Inferior parietal cortex (tissue), 1 donor: ENCODE data around the gene AXL.
"Not testable (repeated sequence)": the region's sequence is repeated elsewhere in the genome, so short reads cannot be mapped to it uniquely, and the experiment has no call there.

Source experiments
- DNase-seq: peaks from one replicate; pipeline ENCODE4 v3.0.0-alpha.2; 2016; ENCODE audit errors: extremely low spot score

AXL gene

DNA sequence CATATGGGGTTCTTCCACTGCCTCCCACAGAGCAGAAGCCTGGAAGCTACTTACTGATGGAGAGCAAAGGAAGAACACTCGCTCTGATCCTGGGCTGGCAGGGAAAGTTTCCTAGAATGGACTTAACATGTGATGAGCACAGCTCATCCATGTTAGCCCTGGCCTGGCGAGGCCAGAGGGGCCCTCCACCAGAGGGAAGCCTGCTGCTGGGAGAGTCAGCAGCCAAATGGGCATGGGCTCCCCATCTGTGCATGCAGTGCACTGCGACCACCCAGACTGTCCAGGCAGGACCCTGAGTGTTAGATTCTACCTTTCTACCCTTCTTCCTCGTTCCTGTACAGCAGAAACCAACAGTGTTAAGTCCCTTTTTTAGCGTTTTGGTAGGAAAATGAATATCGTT is 54.1 kb downstream of the AXL start:
- DNase-seq: no peak

DNA sequence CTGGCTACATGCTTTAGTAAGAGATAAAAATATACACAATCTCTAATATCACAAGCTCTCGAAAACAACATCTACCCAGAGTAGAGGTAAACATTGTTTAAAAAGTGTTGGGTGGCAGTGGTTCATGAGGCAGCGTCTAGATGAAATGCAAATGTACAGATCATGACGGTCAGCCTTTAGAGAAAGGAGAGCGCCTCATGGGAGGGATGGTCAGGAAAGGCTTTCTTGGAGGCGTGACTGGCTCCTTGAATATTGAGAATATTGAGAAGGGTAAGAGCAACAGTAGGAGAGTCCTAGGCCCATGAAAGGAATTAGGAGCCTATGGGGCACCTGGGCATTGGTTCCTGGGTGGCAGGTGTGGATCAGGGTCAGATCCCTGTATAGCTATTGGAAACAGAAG is 55.8 kb downstream of the AXL start:
- DNase-seq: no peak

DNA sequence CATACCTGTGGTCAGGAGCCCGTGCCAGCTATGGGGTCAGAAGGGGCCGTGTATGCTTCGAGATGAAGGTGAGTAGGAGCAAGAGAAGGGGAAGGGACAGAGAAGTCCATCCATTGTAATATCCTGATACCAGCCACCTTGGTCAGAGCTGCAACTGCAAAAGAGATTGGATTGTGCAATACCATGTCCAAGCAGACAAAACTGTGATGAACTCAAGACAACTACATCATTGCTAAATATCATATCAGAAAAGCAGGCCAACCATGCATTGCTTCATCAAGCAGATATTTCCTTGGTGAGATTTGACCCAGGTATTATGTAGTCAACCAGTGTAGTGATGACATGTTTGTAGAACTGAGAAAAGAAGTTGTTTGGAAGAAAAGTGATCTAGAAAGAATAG is 57.2 kb downstream of the AXL start:
- DNase-seq: no peak

DNA sequence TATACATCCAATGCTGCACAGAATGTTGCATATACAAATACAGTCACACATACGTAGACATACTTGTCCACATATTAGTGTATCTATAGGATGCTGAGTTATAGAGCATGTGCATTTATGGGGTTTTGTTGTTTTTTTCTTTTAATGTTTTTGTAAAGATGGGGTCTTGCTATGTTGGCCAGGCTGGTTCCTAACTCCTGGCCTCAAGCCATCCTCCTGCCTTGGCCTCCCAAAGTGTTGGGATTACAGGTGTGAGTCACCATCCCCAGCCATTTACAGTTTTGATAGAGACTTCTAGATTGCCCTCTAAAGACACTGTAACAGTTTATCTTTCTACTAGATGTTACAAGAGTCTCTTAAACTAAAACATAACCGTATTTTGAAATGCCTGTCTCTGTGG is 59.5 kb downstream of the AXL start:
- DNase-seq: no peak

DNA sequence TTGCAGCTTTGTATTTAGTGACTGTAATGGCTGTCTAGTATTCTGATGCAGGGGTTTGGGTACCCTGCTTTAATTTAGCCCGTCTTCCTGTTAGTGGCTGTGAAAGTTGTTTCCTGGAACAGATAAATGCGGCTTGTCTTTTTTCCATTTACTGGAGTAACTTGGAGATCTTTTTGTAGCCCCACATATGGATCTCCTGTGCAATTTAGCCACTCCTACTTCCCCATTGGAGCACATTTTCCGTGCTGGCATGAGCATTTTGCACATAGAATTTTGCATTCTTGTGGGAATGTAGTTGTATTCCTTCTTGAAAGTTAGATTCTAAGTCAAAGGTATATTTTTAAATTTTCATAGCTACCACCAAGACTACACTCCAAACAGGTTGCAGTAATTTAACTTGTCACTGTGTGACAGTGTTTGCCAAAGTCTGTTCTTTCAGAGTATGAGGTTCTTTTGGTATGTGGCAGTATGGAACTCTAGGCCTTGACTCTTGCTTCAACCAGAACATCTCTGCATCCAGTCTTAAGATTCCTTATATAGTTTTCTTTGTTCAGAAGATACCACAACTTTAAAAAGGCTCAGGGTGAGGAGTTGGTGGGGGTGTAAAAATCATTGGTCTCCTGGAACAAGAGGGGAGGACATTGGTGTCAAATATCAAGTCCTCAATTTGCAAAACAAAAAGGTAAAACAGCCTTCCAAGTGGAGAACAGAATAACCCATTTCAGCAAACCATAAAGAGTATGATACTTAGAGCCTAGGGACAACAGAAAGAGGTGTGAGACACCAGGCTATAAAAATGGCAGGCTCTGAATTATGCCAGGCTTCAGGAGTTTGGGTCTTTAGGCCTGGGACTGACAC is 69.9 kb downstream of the AXL start:
- DNase-seq: no peak

DNA sequence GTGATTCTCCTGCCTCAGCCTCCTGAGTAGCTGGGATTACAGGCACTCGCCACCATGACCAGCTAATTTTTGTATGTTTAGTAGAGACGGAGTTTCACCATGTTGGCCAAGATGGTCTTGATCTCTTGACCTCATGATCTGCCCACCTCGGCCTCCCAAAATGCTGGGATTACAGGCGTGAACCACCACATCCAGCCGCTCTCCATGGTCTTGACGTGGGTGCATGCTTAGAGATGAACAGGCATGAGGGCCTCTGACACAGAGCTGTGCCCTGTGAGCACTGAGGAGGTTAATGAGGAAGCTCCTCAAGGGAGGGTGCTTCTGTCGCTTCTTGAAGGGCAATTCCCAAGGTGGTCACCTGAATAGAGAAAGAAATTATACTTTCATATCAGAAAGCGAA is 70.8 kb downstream of the AXL start:
- not testable (repeated sequence) for DNase-seq

DNA sequence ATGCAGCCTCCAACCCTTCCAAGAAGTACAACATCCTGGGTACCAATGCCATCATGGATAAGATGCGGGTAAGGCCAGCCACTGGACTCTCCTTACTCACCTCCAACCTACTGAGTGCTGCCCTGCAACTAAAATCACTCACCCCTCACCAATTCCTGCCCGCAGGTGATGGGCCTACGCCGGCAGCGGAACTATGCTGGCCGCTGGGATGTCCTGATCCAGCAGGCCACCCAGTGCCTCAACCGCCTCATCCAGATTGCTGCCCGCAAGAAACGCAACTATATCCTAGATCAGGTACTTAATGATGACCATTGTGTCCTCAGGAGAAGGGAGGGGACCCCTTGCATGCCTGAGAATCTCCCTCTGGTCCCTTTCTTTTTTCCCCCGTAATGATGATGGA is 75.4 kb downstream of the AXL start:
- no peak for DNase-seq

DNA sequence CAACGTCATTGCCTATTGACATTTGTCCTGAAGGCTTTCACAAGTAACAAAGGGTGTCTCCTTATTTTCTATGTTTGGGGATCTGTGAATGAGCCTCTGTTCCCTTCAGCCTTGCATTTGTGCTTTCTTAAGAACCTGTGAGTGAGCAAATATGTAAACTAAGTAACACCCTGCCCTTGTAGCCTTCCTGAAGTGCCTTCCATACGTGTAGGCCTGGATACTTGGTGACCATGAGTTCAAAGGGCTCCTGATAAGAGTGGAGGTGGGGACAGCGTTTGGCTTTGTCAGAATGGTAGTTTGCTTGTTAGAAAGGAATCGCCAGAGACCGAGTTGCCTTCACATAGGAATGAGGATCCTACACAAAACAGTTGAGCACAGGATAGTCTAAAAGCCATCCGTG is 76.5 kb downstream of the AXL start:
- no peak for DNase-seq

DNA sequence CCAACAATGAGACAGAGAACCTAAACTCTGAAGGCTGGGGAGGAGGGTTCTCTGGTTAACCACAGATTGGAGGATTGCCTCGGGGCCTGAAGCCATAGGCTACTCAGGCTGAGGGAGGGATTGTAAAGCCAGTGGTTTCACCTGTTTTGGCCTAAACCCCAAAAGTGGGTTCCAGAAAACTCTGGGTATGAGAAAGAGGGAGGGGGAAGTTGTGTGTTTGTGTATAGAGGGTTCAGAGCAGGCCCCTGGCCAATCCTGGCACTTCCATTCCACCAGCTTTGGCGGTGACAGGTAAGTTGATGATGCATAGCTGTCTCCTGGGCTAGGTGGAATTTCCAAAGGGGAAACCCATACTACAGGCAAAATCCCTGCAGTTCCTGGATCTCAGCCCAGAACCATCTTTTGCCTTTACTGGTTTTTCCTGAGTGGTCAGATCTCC is 77.4 kb downstream of the AXL start:
- no peak for DNase-seq

DNA sequence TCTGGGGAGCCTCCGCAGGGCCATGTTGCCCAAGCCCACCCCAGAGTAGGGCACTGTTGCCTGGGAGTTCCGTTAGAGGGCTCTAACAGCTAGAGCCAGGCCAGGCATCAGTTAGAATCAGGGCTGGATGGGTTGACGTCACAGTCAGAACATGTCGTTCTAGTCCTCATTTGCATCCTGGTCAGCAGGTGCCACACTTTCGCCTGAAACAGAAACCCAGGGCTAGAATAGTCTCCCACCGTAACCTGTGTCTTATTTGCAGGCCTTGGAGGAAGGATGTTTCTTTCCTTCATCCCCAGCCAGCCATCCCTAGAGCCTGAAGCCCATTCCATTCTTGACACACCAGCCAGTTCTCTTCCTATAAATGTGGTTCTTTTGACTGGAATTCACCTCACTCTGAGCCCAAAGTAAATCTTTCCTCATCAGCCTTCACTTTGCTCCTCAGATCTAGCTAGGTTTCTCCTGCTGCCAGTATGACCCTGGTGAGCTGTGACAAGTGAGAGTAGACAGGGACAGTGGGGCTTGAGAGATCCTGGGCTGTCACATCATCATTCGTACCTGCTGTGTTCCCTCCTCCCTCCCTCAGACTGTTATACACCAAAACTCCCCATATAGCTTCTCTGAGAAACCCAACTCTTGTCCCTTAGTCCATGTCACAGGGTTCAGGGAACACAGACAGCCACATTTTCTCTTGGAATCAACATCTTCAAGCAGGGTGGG is 78.8 kb downstream of the AXL start:
- DNase-seq: no peak

DNA sequence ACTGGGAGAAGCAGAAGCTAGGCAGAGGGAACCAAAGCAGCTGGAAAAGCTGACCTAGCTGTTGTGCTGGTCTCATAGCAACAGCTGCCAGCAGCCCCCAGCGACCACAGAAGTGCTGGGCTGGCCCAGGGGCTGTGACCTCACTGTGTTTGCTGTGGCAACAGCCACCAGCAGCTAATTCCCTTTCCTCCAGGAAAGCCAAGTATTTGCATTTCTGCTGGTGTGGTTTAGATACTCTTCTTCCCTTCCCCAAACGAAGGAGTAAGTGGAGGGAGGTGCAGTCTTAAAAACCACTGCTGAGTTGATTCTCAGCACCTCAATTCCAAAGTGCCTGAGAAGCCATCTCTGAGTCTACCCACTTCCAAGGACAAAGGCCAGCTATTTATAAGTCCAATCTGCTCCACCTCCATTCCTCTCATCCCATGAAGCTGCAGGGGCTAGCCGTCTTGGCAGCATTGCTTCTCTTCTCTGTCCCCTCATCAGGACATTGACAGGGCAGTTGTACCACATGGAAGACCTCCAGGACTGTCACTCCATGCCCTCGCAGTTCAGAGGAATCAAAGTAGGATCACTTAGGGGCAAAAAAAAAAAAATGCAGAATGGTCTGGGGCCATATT is 79.4 kb downstream of the AXL start:
- DNase-seq: no peak

DNA sequence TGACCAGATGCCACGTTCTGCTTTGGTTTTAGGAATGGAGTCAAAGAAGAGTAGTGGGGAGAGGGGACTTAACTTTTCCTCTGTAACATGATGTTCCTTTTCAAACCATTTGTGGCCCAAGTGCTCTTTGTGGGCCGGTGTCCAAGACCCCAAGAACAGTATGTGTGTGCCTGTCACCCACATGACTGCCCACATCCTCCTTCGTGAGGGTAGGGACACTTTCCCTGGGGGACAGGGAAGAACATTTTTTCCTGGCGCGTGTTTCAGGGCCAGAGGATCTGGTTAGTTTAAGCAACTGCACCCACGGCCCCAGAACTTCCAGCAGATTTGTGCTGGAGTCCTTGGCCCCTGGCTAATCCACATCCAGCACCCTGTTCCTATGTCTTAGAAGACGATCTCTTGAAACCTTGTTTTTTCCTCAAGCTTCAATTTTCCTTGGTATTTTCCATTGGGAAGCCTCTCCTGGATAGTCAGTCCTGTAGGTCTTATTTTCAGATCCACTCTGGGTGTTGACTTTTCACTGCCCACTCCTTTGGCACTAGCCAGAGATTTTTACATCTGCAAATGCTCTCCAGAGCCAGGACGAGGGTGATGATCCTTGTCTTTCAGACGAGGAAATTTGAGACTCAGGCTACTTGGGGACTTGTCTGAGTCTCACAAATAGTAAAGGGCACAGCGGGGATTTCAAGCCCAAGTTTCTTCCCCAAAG is 80.2 kb downstream of the AXL start:
- peak; percentile 17 for DNase-seq

DNA sequence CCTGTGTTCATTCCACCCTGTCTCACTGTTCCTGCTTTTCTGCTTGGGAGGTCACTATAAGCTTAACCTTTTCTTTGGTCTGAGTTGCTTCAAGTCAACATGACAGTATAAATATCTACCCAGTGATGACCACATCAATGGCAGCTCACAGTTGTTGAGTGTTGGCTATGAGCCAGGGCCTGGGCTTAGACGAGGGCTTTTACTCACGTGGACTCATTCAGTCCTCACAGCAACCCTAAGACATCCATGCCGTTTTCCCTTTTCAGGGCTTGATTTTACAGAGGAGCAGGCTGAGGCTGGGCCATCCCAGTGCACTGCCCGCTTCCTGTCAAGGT is 80.7 kb downstream of the AXL start:
- peak; percentile 20 for DNase-seq

DNA sequence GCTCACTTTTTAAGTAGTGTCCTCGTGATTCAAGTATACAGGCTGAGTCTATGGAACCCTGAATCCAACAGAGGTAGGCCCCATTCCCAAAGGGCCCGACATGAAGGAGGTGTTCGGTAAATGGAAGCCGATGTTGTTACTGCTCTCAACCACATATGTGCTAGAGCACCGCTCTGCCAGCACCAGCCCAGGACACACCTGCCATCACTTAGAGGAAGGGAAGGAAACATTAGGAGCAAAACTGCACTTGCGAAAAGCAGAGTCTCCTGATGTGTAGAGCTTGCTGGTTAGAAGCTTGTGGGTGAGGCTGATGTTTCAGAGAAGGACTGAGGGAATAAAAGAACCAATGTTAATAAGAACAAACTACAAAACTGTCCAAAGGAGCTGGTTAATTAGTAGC is 81.5 kb downstream of the AXL start:
- DNase-seq: no peak

DNA sequence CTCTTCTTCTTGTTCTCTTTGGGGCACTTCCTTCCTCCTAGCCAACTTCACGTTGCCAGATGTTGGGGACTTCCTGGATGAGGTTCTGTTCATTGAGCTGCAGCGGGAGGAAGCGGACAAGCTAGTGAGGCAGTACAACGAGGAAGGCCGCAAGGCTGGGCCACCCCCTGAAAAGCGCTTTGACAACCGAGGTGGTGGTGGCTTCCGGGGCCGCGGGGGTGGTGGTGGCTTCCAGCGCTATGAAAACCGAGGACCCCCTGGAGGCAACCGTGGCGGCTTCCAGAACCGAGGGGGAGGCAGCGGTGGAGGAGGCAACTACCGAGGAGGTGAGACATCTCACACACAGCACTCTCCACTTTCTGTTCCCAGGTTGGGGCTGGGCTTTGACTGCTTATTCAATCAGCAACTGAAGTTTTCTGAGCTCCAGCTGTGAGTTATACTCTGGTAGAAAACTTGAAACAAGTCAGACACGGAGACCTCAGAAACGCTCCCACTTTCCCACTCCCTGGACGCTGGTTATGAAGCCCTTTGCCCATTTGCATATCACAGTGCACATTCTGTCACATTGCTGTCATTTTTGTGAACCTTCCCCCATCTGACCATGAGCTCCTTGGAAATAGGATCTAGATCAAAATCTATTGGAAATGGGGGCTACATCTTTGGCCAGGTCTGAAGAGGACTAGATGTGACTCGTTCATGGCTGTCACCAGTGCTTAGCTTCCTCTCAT is 83.8 kb downstream of the AXL start:
- DNase-seq: no peak

DNA sequence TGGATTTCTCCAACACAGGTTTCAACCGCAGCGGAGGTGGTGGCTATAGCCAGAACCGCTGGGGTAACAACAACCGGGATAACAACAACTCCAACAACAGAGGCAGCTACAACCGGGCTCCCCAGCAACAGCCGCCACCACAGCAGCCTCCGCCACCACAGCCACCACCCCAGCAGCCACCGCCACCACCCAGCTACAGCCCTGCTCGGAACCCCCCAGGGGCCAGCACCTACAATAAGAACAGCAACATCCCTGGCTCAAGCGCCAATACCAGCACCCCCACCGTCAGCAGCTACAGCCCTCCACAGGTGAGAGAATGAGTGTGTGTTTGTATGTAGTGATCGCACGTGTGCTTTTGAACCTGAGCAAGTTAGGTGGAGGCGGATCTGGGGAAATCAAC is 84.9 kb downstream of the AXL start:
- DNase-seq: no peak

DNA sequence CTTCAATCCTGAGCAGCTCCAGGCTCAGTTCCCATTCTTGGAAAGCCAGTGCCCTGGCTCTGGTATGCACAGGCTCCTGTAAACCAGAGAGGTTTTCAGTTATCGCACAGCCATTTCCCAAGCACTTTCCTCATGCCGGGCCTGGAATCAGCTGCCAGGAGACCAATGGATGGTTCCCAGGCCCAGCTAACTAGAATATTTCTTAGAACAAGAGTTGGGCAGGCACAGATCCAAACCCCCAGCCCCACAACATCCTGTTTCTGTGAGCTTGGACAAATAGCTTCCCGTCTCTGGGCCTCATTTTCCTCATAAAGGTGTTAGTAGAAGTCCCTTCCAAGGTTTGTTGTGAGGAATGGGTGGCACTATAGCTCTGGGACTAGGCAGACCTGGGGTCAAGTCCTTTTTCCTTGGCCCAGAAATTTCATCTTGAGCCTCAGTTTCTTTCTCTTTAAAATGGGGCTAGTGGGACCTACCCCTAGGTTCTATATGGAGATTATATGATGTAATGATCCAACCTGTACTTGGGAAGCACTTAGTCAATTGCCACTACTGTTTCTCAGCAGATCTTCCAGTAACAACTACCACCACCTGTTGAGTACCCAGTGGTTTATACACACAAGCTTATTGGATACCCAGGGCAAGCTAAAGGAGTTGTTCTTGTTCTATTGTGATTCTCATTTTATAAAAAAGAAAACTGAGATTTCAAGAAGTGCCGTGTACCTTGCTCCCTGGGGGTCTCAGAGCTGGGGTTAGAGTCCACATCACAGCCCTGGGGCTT is 85.9 kb downstream of the AXL start:
- DNase-seq: no peak

DNA sequence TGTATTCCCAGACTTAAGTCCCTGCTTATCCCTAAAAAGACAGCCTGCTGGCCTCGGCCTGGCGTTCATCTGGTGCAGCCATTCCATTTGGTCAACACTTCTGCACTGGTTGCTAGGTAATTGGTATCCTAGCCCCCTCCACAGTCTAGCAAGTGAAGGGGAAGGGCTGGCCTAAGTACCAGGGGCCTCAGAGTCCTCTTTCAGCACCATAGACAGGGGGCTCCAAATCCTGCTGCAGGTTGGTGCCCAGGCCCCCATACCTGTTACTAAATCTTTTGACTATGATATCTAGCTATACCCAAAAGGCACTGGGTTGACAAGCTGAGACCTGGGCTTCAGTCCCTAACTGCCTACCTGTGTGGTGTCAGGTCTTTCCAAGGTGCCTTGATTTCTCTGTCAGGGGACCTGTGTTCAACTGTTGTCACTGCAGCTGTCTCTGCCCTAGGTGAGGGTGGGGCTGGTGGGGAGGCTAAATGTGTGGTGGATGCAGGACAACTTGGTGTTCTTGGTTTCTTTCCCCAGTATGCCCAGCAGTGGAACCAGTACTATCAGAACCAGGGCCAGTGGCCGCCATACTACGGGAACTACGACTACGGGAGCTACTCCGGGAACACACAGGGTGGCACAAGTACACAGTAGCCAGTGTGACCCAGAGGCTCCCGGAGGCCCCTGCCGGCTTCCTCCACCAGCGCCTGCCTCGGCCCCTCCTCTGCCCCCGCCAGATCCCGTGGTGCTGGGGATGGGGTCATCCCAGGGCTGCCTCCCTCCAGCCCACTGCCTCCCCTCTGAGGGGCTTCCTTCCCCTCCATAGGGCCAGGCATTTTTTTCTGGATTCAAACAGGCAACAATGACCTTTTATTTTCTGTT is 87.1 kb downstream of the AXL start:
- no peak for DNase-seq

DNA sequence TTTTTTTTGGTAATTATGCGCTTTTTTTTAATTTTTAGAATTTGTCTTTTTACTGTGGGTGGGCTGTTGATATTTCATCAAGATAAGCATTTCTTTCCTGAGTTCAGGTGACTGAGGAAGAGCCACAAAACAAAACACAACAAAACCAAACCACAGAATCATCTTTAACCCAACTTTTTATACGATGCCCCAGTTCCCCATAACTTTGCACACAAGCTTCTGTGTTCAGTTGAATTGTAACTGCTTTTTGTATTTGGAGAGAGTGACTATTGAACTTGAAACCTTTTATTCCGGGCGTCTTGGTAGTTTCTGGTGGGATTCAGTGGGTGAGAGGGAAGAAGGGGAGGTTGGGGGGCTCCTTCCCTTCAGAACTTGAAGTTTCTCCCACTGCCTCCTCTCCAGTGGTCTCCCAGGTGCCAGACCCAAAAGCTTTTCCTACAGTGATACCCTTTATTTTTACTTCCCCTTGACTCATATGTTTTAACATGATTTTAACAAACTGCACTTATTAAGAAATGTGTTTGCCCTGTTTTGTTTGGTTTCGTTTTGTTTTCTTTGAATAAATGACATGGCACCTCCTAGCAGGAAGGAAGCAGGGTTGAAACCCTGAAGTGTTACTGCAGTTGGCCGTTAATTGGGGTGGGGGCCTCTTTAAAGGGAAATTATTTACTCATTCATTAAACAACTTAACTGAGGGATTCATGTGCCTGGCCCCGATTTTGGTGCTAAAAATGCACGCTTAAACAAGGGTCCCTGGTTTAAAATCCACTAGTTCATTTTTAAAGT is 88.3 kb downstream of the AXL start:
- DNase-seq: no peak
